ENCODE measurements around the gene DIAPH3. TPM values are rescaled to one million over a fixed set of nuclear protein-coding genes. Genes with fewer than 3 reads are reported as not detected.

Gene DIAPH3
- polyA plus RNA-seq, 1 donor from 2014 or later = 0.37 TPM

DNA sequence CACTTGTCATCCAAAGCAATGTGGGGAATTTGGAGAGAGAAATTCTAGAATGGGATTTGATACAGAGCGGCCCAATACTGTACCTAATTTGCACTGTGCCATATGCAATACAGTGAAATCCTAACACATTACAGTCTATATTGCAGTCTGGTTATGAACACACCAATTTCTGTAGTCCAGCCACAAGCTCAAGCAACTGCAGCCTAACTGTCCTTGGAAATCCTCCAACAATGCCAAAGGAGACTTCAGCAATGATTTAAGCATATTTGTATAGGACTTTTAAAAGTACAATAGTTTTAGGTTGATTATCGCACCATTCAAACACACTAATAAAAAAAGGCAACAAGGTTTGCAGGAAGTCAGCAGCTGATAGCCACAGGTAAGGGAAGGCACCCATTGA lies 17.3 kb downstream of the DIAPH3 start:
- Histone ChIP-seq H3K4me2 (ENCODE audit: low read length) (no peak overlapping the region), H3K36me3 (ENCODE audit: insufficient read depth, low read length) (no peaks in the 10 kb centered on the region), H3K9ac (ENCODE audit: low read length) (no peak overlapping the region), H3K27me3 (ENCODE audit: insufficient read depth, low read depth, low read length) (no peaks in the 10 kb centered on the region), H3K27ac (ENCODE audit: low read length) (no peak overlapping the region), H4K20me1 (ENCODE audit: insufficient read depth) (no peaks in the 10 kb centered on the region), H3K9me2 (ENCODE audit: insufficient read depth, low read length) (no peaks in the 10 kb centered on the region), H3K79me2 (replicated peaks; ENCODE audit: insufficient read depth, low read length) (no peaks in the 10 kb centered on the region), H2AFZ (ENCODE audit: low read depth, low read length) (no peak overlapping the region), H3K9me3 (ENCODE audit: low read length) (no peaks in the 10 kb centered on the region), H3F3A (ENCODE audit: insufficient read depth, low read length, poor library complexity, severe bottlenecking) (no peaks in the 10 kb centered on the region), H3K4me3 (ENCODE audit: low read length) (no peak overlapping the region)
- TF ChIP-seq EP300 (conservative IDR thresholded peaks at IDR 0.05; ENCODE audit: poor library complexity, severe bottlenecking) (no peak), POLR2AphosphoS5 (IDR thresholded peaks at IDR 0.05) (no peak)

DNA sequence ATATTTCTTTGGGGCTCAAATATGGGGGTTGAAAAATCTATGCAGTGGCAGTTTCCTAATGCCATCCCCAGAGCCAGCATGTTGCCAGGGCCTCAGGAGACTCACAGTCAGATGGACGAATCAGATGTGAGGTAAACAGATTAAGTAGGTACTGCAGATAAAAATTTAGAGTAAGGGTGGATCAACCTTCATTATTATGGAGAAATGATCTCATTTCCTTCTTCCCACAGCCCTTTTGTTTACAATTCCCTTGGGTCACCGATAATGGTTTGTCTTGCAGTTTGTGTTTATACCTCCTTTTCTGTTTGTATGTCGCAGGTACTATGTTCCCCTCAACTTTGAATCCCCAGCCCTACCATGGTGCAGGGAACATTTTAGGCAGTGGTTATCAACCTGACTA lies 20.0 kb downstream of the DIAPH3 start:
- H3K27ac ChIP-seq (ENCODE audit: low read length) = no peak overlapping the region

DNA sequence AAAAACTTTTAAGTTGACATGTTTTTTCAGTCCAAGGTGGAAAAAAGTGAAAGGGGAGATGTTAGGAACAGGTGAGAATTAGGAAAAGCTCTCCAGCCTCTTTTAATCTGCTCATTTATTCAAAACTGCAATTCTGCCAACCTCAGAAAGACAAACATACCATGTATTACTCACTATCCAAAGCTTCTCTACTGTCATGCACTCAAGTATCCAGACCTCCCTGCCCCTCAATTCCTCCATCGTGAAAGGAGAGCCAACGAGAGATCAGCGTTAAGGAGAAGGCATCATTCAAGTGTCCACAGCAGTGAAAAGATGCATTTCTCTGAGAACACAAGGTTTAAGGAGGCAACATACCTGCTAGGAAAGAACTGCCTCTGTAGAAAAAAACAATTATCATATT lies 24.5 kb downstream of the DIAPH3 start:
- Histone ChIP-seq H3K9me3 (ENCODE audit: low read length) (no peaks in the 10 kb centered on the region), H2AFZ (ENCODE audit: low read depth, low read length) (no peak overlapping the region), H4K20me1 (ENCODE audit: insufficient read depth) (no peaks in the 10 kb centered on the region), H3F3A (ENCODE audit: insufficient read depth, low read length, poor library complexity, severe bottlenecking) (no peaks in the 10 kb centered on the region), H3K9me2 (ENCODE audit: insufficient read depth, low read length) (no peaks in the 10 kb centered on the region), H3K9ac (ENCODE audit: low read length) (no peak overlapping the region), H3K79me2 (replicated peaks; ENCODE audit: insufficient read depth, low read length) (no peaks in the 10 kb centered on the region), H3K27me3 (ENCODE audit: insufficient read depth, low read depth, low read length) (no peaks in the 10 kb centered on the region), H3K36me3 (ENCODE audit: insufficient read depth, low read length) (no peaks in the 10 kb centered on the region), H3K4me3 (ENCODE audit: low read length) (no peak overlapping the region), H3K27ac (ENCODE audit: low read length) (no peak overlapping the region), H3K4me2 (ENCODE audit: low read length) (no peak overlapping the region)
- no peak for TF ChIP-seq TAF1 (IDR thresholded peaks at IDR 0.05; ENCODE audit: low read depth)
- no peak for TF ChIP-seq EZH2 (IDR thresholded peaks at IDR 0.05; ENCODE audit: borderline replicate concordance, insufficient read depth, low read length, poor library complexity, severe bottlenecking)
- TF ChIP-seq RAD21 (conservative IDR thresholded peaks at IDR 0.05) = no peak
- TF ChIP-seq, protein P1, sequence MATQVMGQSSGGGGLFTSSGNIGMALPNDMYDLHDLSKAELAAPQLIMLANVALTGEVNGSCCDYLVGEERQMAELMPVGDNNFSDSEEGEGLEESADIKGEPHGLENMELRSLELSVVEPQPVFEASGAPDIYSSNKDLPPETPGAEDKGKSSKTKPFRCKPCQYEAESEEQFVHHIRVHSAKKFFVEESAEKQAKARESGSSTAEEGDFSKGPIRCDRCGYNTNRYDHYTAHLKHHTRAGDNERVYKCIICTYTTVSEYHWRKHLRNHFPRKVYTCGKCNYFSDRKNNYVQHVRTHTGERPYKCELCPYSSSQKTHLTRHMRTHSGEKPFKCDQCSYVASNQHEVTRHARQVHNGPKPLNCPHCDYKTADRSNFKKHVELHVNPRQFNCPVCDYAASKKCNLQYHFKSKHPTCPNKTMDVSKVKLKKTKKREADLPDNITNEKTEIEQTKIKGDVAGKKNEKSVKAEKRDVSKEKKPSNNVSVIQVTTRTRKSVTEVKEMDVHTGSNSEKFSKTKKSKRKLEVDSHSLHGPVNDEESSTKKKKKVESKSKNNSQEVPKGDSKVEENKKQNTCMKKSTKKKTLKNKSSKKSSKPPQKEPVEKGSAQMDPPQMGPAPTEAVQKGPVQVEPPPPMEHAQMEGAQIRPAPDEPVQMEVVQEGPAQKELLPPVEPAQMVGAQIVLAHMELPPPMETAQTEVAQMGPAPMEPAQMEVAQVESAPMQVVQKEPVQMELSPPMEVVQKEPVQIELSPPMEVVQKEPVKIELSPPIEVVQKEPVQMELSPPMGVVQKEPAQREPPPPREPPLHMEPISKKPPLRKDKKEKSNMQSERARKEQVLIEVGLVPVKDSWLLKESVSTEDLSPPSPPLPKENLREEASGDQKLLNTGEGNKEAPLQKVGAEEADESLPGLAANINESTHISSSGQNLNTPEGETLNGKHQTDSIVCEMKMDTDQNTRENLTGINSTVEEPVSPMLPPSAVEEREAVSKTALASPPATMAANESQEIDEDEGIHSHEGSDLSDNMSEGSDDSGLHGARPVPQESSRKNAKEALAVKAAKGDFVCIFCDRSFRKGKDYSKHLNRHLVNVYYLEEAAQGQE (IDR thresholded peaks at IDR 0.05; ENCODE audit: borderline replicate concordance) = no peak
- TF ChIP-seq EP300 (conservative IDR thresholded peaks at IDR 0.05; ENCODE audit: poor library complexity, severe bottlenecking) = no peak
- no peak for TF ChIP-seq MXI1 (conservative IDR thresholded peaks at IDR 0.05; ENCODE audit: poor library complexity, severe bottlenecking)
- no peak for TF ChIP-seq POLR2AphosphoS5 (IDR thresholded peaks at IDR 0.05)
- no peak for TF ChIP-seq SMC3 (conservative IDR thresholded peaks at IDR 0.05; ENCODE audit: poor library complexity)
- TF ChIP-seq, protein P2, sequence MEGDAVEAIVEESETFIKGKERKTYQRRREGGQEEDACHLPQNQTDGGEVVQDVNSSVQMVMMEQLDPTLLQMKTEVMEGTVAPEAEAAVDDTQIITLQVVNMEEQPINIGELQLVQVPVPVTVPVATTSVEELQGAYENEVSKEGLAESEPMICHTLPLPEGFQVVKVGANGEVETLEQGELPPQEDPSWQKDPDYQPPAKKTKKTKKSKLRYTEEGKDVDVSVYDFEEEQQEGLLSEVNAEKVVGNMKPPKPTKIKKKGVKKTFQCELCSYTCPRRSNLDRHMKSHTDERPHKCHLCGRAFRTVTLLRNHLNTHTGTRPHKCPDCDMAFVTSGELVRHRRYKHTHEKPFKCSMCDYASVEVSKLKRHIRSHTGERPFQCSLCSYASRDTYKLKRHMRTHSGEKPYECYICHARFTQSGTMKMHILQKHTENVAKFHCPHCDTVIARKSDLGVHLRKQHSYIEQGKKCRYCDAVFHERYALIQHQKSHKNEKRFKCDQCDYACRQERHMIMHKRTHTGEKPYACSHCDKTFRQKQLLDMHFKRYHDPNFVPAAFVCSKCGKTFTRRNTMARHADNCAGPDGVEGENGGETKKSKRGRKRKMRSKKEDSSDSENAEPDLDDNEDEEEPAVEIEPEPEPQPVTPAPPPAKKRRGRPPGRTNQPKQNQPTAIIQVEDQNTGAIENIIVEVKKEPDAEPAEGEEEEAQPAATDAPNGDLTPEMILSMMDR (IDR thresholded peaks at IDR 0.05; ENCODE audit: poor library complexity, severe bottlenecking) = no peak

More for the DNA sequence above, 20.0 kb downstream of the DIAPH3 start:
- no peaks in the 10 kb centered on the region for H3K36me3 ChIP-seq (ENCODE audit: insufficient read depth, low read length)
- no peak overlapping the region for H3K9ac ChIP-seq (ENCODE audit: low read length)
- no peak for TF ChIP-seq TAF1 (IDR thresholded peaks at IDR 0.05; ENCODE audit: low read depth)
- TF ChIP-seq EP300 (conservative IDR thresholded peaks at IDR 0.05; ENCODE audit: poor library complexity, severe bottlenecking) = no peak
- no peak for TF ChIP-seq SMC3 (conservative IDR thresholded peaks at IDR 0.05; ENCODE audit: poor library complexity)
- no peak for TF ChIP-seq POLR2AphosphoS5 (IDR thresholded peaks at IDR 0.05)
- no peak for TF ChIP-seq EZH2 (IDR thresholded peaks at IDR 0.05; ENCODE audit: borderline replicate concordance, insufficient read depth, low read length, poor library complexity, severe bottlenecking)
- TF ChIP-seq RAD21 (conservative IDR thresholded peaks at IDR 0.05) = no peak
- no peak for TF ChIP-seq MXI1 (conservative IDR thresholded peaks at IDR 0.05; ENCODE audit: poor library complexity, severe bottlenecking)
- no peaks in the 10 kb centered on the region for H3K9me2 ChIP-seq (ENCODE audit: insufficient read depth, low read length)
- H4K20me1 ChIP-seq (ENCODE audit: insufficient read depth) = no peaks in the 10 kb centered on the region
- H3K9me3 ChIP-seq (ENCODE audit: low read length) = no peaks in the 10 kb centered on the region
- H2AFZ ChIP-seq (ENCODE audit: low read depth, low read length) = no peak overlapping the region
- H3K79me2 ChIP-seq (replicated peaks; ENCODE audit: insufficient read depth, low read length) = no peaks in the 10 kb centered on the region
- H3K4me3 ChIP-seq (ENCODE audit: low read length) = no peak overlapping the region
- H3K27me3 ChIP-seq (ENCODE audit: insufficient read depth, low read depth, low read length) = no peaks in the 10 kb centered on the region
- H3F3A ChIP-seq (ENCODE audit: insufficient read depth, low read length, poor library complexity, severe bottlenecking) = no peaks in the 10 kb centered on the region
- H3K4me2 ChIP-seq (ENCODE audit: low read length) = no peak overlapping the region
